A673 (cell line): Measurements from ENCODE around the gene MAGI1.

ENCODE experiments used
- CTCF ChIP-seq: fragments of 300-800, 200-600 bp; sonication (generic); conservative IDR thresholded peaks from 2 replicates; pipeline ENCODE4 v1.5.1; 2017; ENCODE audit warnings: low read depth, mild to moderate bottlenecking, antibody characterized with exemption, low read length, moderate library complexity, mixed read lengths
- EZH2 ChIP-seq: fragments of 200-600 bp; sonication (generic); IDR thresholded peaks from 2 replicates; pipeline ENCODE4 v1.6.1; 2017; ENCODE audit warnings: borderline replicate concordance, low read depth, mild to moderate bottlenecking, mixed read lengths, antibody characterized with exemption, low read length; ENCODE audit not compliant: poor library complexity, severe bottlenecking

DNA sequence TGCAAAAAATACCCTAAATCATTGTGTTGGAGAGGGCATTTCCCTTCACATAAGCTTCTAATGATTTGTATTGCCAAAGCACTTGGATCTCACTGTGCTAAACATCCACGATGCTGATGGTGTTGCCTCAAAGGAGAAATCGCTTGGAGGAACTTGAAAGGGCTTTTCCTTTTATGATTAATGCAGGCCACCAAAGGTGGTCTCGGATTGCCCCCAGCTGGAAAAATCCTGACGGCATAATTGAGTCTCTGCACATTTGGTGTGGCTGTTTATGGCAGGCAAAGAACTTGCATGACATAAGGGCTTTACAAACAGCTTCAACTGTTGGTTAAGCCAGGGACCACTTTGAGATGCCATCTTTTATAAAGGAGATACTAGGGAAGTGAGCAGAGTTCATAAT, 687.0 kb downstream of the MAGI1 start:
- no peak for TF ChIP-seq CTCF
- no peak for TF ChIP-seq EZH2
